Karpas-422 (cell line): Measurements from ENCODE around the gene SMU1. TPM values are rescaled to one million over a fixed set of nuclear protein-coding genes. Genes with fewer than 3 reads are reported as not detected.
"Not testable (repeated sequence)": the region's sequence is repeated elsewhere in the genome, so short reads cannot be mapped to it uniquely, and the experiment has no call there.

ENCODE experiments used
- DNase-seq: peaks from one replicate; pipeline ENCODE4 v3.0.0-alpha.2; 2015
- H2AFZ ChIP-seq: fragments of 200-600 bp; sonication (generic); 2 replicates; pipeline ENCODE4 v1.6.1; 2014; ENCODE audit warnings: antibody characterized with exemption, low read length, mixed read lengths
- H3K27ac ChIP-seq: fragments of 200-600 bp; sonication (generic); 2 replicates; pipeline ENCODE4 v1.5.1; 2014; ENCODE audit warnings: mild to moderate bottlenecking, low read length, moderate library complexity
- H3K27me3 ChIP-seq: fragments of 200-600 bp; sonication (generic); 2 replicates; pipeline ENCODE4 v1.6.1; 2014; ENCODE audit warnings: low read length, mixed read lengths
- H3K36me3 ChIP-seq: fragments of 200-600 bp; sonication (generic); 2 replicates; pipeline ENCODE4 v1.6.1; 2014; ENCODE audit warnings: low read length, mixed read lengths; ENCODE audit not compliant: insufficient read depth
- H3K4me1 ChIP-seq: fragments of 200-600 bp; sonication (generic); 2 replicates; pipeline ENCODE4 v1.6.1; 2014; ENCODE audit warnings: mild to moderate bottlenecking, low read length, mixed read lengths
- H3K4me2 ChIP-seq: fragments of 200-600 bp; sonication (generic); 2 replicates; pipeline ENCODE4 v1.6.1; 2014; ENCODE audit warnings: low read length, low read depth, mild to moderate bottlenecking; ENCODE audit not compliant: poor library complexity, severe bottlenecking
- H3K4me3 ChIP-seq: fragments of 200-600 bp; sonication (generic); 2 replicates; pipeline ENCODE4 v1.5.1; 2014; ENCODE audit warnings: mild to moderate bottlenecking, antibody characterized with exemption, low read length, mixed read lengths
- H3K79me2 ChIP-seq: fragments of 200-600 bp; sonication (generic); 2 replicates; pipeline ENCODE4 v1.6.1; 2014; ENCODE audit warnings: mild to moderate bottlenecking, low read length, mixed read lengths
- H3K9ac ChIP-seq: fragments of 200-600 bp; sonication (generic); 2 replicates; pipeline ENCODE4 v1.6.0; 2014; ENCODE audit warnings: low read length
- H3K9me2 ChIP-seq: fragments of 200-600 bp; sonication (generic), shearing (Covaris generic); replicated peaks from 2 replicates; pipeline ENCODE4 v1.6.0; 2014; ENCODE audit warnings: mild to moderate bottlenecking, low read length, moderate library complexity; ENCODE audit not compliant: insufficient read depth
- H3K9me3 ChIP-seq: fragments of 300-700, 200-600 bp; sonication (generic); 2 replicates; pipeline ENCODE4 v1.6.1; 2014; ENCODE audit warnings: low read length, mixed read lengths
- H4K20me1 ChIP-seq: fragments of 200-600 bp; sonication (generic); 2 replicates; pipeline ENCODE4 v1.6.1; 2014; ENCODE audit warnings: mild to moderate bottlenecking, antibody characterized with exemption, low read length, low read depth; ENCODE audit not compliant: insufficient read depth
- total RNA-seq: library from RNA; depleted of rRNA; stranded (reverse); fragments of >200 nt; shearing (Covaris generic); gene quantifications from 2 replicates; pipeline ENCODE4 v1.2.3, GENCODE V29; 2014; ENCODE audit warnings: low replicate concordance

SMU1 gene
- total RNA-seq, 1 experiment from 2014 or later = 18.4 TPM

DNA sequence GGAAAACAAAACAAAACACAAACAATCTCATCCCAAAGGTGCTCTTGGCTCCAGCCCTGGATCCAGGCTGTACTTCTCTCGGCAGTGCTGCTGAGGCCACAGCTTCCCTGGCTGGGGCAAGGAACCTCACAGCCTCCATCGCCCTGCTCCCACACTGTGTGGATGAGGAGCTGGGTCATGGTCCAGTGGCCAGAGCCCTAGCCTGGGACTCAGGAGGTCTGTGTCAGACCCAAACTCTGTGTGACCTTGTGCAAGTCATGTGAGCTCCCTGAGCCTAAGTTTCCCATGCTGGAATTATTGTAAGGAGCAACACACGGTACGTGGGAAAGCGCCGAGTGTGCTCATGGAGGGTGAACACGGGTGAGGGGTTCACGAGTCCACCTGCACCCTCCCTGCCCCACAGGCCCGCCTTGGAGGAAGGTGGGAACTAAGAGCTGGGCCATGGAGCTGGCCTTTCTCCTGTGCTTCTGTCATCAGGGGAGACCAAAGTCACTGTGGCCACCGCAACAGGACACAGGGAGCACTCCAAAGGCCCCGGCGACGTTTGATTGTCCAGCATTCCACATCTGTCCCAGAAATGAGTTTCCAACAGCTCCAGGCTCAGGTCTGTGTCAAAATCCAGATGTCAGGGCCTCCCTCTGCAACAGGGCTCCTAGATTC is 26.2 kb upstream of the SMU1 start:
- Histone ChIP-seq H3K36me3 (no peaks in the 10 kb centered on the region), H3K9ac (no peak overlapping the region), H2AFZ (no peak overlapping the region), H3K27ac (no peak overlapping the region), H3K79me2 (no peaks in the 10 kb centered on the region), H4K20me1 (no peaks in the 10 kb centered on the region), H3K4me1 (peaks cover 11% of the 10 kb centered on the region), H3K9me3 (no peaks in the 10 kb centered on the region), H3K4me3 (no peak overlapping the region), H3K4me2 (no peak overlapping the region), H3K9me2 (no peaks in the 10 kb centered on the region), H3K27me3 (no peaks in the 10 kb centered on the region)
- no peak for DNase-seq

DNA sequence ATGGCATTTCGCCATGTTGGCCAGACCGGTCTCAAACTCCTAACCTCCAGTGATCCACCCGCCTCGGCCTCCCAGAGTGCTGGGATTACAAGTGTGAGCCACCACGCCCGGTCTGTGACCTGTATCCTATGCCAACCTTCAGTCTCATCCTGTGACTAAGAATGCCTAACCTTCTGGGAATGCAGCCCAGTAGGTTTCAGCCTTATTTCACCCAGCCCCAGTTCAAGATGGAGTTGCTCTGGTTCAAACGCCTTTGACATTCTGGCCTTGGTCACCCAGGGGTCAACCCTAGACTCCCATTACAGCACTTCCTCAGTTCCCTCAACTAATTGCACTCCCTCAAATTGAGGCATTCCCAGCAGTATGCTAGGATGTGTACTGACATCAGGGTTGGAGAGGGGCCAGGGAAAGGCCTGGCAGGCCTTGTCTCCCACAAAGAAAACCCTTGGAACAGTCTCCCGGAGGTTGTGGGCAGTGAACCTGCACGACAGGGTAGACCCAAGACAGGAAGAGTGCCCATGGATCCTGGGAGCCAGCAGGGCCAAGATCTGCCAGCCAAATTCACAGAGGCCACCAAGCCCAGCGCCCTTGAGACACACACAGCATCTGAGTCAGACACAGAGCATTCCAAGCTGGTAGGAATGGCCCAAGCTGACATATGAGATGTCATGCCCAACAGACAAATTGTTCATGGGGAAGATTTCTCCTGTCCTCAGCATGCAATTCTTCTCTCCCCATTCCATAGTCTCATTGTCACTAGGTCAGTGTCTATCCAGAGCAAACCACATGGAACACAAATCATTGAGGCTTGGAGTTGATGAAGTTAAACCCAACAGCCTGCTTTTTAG is 24.9 kb upstream of the SMU1 start:
- H2AFZ ChIP-seq = no peak overlapping the region
- H3K27ac ChIP-seq = no peak overlapping the region
- H3K9me3 ChIP-seq = no peaks in the 10 kb centered on the region
- no peaks in the 10 kb centered on the region for H4K20me1 ChIP-seq
- no peak overlapping the region for H3K4me2 ChIP-seq
- DNase-seq = no peak
- H3K79me2 ChIP-seq = no peaks in the 10 kb centered on the region
- no peaks in the 10 kb centered on the region for H3K4me1 ChIP-seq
- H3K9me2 ChIP-seq = no peaks in the 10 kb centered on the region
- H3K9ac ChIP-seq = no peak overlapping the region
- no peaks in the 10 kb centered on the region for H3K36me3 ChIP-seq
- H3K4me3 ChIP-seq = no peak overlapping the region
- no peaks in the 10 kb centered on the region for H3K27me3 ChIP-seq

DNA sequence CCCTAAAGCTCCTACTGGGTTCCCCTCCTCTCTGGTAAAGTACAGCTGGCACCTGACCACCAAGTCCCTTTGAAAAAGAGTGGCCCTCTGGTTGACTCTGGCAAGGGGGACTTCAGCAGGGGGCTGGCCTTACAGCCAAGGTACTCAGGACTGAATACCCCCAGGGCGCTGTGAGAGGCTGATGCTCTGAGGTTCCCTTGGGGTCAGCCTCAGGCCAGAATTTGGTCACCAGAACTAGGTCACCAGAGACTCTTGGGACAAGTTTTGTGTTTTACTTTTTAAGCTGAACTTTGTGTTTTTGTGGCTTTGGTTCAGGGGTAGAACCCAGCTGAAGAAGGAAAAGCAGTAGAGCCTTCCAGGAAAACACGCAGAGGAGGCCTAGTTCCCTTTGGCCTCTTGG is 23.3 kb upstream of the SMU1 start:
- Histone ChIP-seq H4K20me1 (no peaks in the 10 kb centered on the region), H3K27ac (no peak overlapping the region), H3K4me1 (no peaks in the 10 kb centered on the region), H3K27me3 (no peaks in the 10 kb centered on the region), H3K9ac (no peak overlapping the region), H3K9me3 (no peaks in the 10 kb centered on the region), H3K36me3 (no peaks in the 10 kb centered on the region), H2AFZ (no peak overlapping the region), H3K9me2 (no peaks in the 10 kb centered on the region), H3K4me2 (no peak overlapping the region), H3K79me2 (no peaks in the 10 kb centered on the region), H3K4me3 (no peak overlapping the region)
- DNase-seq = no peak

DNA sequence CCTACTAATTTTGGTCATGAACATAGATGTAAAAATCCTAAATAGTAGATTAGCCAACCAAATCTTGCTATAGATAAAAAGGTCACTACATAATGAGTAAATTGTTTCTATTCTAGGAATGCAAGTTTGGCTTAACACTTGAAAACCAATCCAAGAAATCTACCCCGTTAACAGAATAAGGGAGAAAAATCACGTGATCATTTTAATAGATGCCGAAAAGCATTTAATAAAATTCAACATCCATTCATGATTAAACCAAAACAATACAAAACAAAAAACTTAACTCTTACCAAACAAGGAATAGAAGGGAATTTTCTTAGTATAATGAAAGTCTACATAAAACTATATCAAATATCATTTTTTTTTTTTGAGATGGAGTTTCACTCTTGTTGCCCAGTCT is 20.7 kb upstream of the SMU1 start:
- no peak overlapping the region for H3K4me2 ChIP-seq
- H3K36me3 ChIP-seq = no peaks in the 10 kb centered on the region
- H3K9ac ChIP-seq = no peak overlapping the region
- no peak for DNase-seq
- no peaks in the 10 kb centered on the region for H3K9me2 ChIP-seq
- no peaks in the 10 kb centered on the region for H3K27me3 ChIP-seq
- no peaks in the 10 kb centered on the region for H3K79me2 ChIP-seq
- H3K9me3 ChIP-seq = no peaks in the 10 kb centered on the region
- no peak overlapping the region for H3K4me3 ChIP-seq
- no peaks in the 10 kb centered on the region for H3K4me1 ChIP-seq
- no peak overlapping the region for H2AFZ ChIP-seq
- no peak overlapping the region for H3K27ac ChIP-seq
- H4K20me1 ChIP-seq = no peaks in the 10 kb centered on the region

DNA sequence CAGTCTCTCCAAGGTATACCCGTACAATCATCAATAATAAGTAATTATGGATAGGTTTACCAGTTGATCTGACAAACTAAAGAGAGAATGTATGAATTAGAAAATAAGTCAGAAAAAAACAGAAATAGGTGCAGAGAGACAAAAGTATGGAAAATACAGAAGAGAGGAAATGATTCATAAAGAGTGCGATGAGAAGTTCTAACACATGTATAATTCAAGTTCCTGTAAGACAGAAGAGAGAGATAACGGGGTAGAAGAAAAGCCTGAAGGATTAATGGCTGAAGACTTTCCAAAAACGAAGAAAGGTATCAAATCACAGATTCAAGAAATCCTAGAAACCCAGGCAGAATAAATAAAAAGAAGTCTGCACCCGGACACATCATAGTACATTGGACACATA is 16.2 kb upstream of the SMU1 start:
- H3K27ac ChIP-seq = no peak overlapping the region
- no peaks in the 10 kb centered on the region for H3K9me2 ChIP-seq
- H3K36me3 ChIP-seq = no peaks in the 10 kb centered on the region
- H3K79me2 ChIP-seq = no peaks in the 10 kb centered on the region
- no peak for DNase-seq
- no peak overlapping the region for H3K4me2 ChIP-seq
- H3K4me1 ChIP-seq = no peaks in the 10 kb centered on the region
- no peaks in the 10 kb centered on the region for H4K20me1 ChIP-seq
- H3K4me3 ChIP-seq = no peak overlapping the region
- no peaks in the 10 kb centered on the region for H3K9me3 ChIP-seq
- no peak overlapping the region for H3K9ac ChIP-seq
- no peak overlapping the region for H2AFZ ChIP-seq
- no peaks in the 10 kb centered on the region for H3K27me3 ChIP-seq

DNA sequence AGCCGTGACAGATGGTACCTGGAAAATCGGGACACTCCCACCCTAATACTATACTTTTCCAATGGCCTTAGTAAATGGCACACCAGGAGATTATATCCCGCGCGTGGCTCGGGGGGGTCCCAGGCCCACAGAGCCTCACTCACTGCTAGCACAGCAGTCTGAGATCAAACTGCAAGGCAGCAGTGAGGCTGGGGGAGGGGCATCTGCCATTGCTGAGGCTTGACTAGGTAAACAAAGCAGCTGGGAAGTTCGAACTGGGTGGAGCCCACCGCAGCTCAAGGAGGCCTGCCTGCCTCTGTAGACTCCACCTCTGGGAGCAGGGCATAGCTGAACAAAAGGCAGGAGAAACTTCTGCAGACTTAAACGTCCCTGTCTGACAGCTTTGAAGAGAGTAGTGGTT is 9.2 kb upstream of the SMU1 start:
- H3K36me3 ChIP-seq, H2AFZ ChIP-seq, H3K79me2 ChIP-seq, H3K4me3 ChIP-seq, H3K9me3 ChIP-seq, DNase-seq, H3K9me2 ChIP-seq, H3K4me1 ChIP-seq, H3K9ac ChIP-seq, H4K20me1 ChIP-seq, H3K27me3 ChIP-seq, H3K4me2 ChIP-seq, H3K27ac ChIP-seq: not testable (repeated sequence)

DNA sequence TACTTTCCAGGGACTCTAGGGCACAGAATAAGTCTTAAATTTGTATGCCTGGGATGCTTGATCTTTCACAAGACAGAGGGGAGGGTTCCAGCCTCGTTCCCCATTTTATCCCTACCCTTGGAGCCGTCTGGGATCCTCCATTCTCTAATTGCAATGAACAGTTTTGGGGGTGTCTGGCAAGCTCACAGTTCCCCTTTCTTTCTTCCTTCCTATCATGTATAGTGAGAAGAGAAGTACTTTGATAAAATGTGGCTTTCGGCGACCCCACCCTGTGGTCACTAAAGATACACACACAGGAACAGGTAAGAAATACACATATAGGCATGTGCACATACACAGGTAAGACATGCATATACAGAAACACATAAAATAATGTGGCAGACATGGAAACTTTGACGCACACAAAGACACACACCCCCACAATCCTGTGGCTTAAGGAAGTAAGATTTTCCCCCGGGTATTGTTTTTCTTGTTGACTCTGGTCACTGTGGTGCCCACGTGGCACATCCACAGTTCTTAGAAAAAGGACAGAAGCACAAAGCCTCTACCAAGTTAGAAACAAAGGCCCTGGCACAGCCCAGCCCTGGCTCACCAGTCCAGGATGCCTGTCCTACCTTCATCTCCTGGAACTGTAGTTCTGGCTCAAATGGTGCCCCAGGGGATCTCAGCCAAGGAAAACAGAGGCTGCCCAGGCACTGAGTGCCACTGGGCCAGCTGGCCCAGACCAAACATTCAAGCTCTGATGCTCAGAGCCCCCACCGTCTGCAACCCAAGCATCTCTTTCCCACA is 6.3 kb upstream of the SMU1 start:
- DNase-seq = no peak
- Histone ChIP-seq H3K27ac (no peak overlapping the region), H2AFZ (no peak overlapping the region)

DNA sequence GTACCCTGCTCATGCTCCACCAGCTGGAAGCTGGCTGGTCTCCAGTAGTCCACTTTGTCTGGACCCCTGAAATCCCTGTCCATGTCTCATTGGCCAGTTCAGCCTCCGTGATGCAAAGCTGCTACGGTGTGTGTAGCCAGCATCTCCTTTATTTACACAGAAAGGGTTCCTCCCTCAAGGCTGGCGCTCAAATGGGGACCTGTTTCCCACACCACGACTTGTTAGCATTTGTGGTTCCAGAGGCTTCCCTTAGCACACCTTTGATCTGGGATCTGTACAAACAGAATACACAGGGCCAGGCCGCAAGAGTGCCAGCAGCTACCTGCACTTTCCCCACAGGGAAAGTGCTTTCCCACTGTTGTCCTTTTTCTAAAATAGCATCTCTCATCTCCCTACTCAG is 5.7 kb upstream of the SMU1 start:
- H3K4me3 ChIP-seq = no peak overlapping the region
- no peaks in the 10 kb centered on the region for H3K27me3 ChIP-seq
- H3K9me3 ChIP-seq = no peaks in the 10 kb centered on the region
- no peak overlapping the region for H3K27ac ChIP-seq
- no peaks in the 10 kb centered on the region for H3K36me3 ChIP-seq
- peaks cover 6% of the 10 kb centered on the region for H3K4me1 ChIP-seq
- DNase-seq = no peak
- no peak overlapping the region for H2AFZ ChIP-seq
- no peaks in the 10 kb centered on the region for H3K79me2 ChIP-seq
- no peaks in the 10 kb centered on the region for H4K20me1 ChIP-seq
- no peak overlapping the region for H3K4me2 ChIP-seq
- H3K9me2 ChIP-seq = no peaks in the 10 kb centered on the region
- H3K9ac ChIP-seq = no peak overlapping the region

More for the DNA sequence above, 6.3 kb upstream of the SMU1 start:
- H3K79me2 ChIP-seq = no peaks in the 10 kb centered on the region
- no peaks in the 10 kb centered on the region for H3K9me3 ChIP-seq
- no peaks in the 10 kb centered on the region for H3K9me2 ChIP-seq
- no peak overlapping the region for H3K4me2 ChIP-seq
- H3K36me3 ChIP-seq = no peaks in the 10 kb centered on the region
- no peak overlapping the region for H3K9ac ChIP-seq
- no peaks in the 10 kb centered on the region for H4K20me1 ChIP-seq
- no peak overlapping the region for H3K4me3 ChIP-seq
- H3K4me1 ChIP-seq = peaks cover 5% of the 10 kb centered on the region
- no peaks in the 10 kb centered on the region for H3K27me3 ChIP-seq
